HG03159 (cell line): ENCODE measurements around the gene SLC31A1.
"Not testable (repeated sequence)": the region's sequence is repeated elsewhere in the genome, so short reads cannot be mapped to it uniquely, and the experiment has no call there.

Experiments used
- ATAC-seq: cut with Tn5 transposase; IDR thresholded peaks from one replicate; pipeline ENCODE4 v1.9.1; 2021; ENCODE audit warnings: mild to moderate bottlenecking, moderate library complexity; ENCODE audit not compliant: unreplicated experiment

Gene SLC31A1

GRCh38 chr9:113258282-113258681, 36.9 kb downstream of the SLC31A1 start:
- ATAC-seq = no peak

- no peak for ATAC-seq
Observed at GRCh38 chr9:113261917-113262671, 40.8 kb downstream of the SLC31A1 start.

DNA sequence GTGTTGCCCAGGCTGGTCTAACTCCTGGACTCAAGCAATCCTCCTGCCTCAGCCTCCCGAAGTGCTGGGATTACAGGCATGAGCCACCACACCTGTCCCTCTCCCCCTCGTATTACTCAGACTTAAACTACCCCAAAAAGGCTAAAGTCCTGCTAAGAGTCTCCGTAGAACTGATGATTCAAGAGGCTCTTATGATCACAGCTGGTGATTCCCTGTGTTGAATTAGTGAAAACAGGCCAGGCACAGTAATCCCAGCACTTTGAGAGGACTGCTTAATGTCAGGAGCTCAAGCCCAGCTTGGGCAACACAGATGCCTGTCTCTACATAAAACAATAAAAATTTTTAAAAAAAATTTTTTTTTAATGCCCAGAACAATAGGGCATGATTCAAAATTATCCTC, 44.8 kb downstream of the SLC31A1 start:
- no peak for ATAC-seq

DNA sequence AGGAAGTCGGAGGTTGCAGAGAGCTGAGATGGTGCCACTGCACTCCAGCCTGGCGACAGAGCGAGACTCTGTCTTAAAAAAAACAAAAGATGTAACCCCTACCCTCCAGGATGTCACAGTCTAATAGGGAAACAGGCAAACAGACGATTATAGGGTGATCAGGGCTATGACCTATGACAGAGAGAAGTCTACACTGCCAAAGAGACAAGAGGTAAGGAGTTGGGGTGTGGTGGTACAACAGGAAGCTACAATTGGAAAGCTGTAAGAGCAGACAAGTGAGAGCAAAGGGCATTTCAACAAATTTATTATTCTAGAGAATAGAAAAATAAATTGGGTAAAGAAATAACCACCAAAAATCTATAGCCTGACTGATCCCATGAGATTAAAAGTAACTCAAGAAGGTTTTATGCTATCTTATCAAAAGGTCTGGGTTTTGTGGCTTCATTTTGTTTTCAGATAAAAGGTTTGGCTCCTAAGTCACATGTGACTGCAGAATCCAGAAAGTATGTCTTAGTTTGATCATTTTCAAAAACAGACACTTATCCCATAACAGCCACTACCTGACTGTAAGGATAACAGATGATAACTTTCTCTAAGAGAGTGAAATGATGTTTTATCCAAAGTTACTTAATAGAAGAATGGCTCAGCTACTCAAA, 46.7 kb downstream of the SLC31A1 start:
- ATAC-seq = no peak

GRCh38 chr9:113269355-113269754, 48.0 kb downstream of the SLC31A1 start:
- no peak for ATAC-seq

DNA sequence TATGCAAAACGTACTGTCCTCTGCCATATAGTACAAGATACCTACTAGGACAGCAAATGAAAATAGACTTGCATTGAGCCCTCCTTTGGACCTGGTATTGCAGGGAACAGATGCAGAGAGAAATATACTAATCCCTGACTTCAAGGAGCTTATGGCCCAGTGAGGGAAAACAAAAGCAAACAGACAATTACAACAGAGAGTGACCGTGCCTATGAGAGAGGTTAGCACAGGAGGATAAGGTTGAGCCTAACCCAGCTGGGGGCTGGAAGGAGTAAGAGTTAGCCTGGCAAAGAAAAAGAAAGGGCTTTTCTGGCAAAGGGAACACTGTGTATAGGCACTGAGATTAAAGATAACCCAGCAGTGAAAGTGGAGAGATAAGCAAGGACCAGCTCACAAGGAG, 48.5 kb downstream of the SLC31A1 start:
- no peak for ATAC-seq

DNA sequence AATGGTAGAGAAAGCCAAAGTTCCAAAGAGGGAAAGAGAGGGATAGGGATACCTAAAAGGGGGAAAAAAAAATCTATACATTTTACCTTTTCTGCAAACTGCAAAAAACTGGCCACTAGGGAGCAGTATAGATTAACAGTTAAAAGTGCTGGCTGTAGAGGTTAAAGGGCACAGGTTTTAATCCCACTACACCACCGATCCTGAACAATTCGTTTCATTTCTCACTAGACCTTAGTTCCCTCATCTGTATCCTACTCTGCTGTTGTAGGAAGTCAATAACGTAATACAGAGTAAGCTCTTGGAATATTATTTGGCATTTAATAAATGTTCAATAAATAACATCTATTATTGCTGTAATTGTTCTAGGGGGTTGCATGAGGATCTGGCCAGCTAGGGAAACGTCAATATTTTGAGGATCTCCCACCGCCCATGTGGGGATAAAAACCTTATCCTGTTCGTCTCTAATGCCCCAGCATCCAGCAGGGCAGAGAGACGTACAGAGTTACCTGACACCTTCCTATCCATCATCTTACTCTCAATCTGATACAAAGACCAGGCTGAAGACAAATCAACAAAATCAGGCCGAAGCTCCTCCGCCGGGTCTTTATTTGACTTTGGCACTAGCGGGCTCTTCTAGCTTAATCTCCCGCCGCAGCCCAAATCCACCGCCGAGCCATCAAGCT, 53.3 kb downstream of the SLC31A1 start:
- ATAC-seq = peak; percentile 7

DNA sequence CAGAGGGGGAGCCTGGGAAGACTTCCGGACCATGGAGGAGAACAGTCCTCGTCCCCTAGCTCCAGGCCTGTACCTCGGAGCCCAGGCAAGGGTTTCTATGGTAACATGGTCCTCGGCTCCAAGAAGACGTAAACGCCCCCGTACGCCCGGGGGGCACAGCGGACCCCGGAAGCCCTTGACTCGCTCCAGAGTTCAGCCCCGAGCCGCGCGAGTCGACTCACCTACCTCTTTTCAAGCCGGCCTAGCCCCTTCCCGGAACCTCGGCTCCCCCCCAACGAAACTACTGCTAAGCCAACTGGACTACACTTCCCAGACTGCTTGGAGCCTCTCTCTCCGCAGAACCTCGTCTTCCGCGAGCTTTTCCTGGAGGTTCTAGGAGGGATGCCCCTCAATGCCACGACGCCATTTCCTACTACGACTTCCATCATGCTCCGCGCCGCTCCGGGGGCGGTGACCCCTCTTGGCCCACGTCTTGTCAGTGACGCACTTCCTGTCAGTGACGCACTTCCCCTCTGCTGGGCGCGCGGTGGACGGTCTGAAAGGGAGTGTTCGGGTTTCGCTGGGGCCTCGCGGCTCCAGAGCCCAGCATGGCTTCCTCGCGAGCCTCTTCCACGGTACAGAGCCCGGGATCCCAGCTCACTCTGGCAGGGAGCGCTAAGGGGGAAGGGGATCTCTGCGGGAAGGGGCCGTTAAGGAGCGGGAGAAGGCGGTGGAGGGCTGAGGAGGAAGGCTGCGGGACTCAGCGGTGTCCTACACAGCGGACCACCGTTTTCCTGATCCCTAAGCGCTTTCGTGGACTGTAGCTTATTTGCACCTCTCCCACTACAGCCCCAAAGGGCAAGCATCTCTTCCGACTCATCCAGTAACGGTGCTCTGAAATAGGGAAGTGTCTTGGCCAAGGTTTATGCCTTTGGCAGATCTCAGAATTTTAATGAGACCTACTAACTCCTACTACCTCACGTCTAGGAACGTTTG, 54.1 kb downstream of the SLC31A1 start, which contains the start of the genes CDC26 and PRPF4:
Gene CDC26 (minus strand): TSS at position 416 of the 975 bp plus-strand sequence. CDS start 3,065 bp downstream, outside the sequence.
Gene PRPF4 (plus strand): TSS at position 502 of the 975 bp plus-strand sequence. CDS start 86 bp downstream, at position 588.
- peak; percentile 98 for ATAC-seq

GRCh38 chr9:113278840-113279239, 57.5 kb downstream of the SLC31A1 start:
- ATAC-seq = no peak

DNA sequence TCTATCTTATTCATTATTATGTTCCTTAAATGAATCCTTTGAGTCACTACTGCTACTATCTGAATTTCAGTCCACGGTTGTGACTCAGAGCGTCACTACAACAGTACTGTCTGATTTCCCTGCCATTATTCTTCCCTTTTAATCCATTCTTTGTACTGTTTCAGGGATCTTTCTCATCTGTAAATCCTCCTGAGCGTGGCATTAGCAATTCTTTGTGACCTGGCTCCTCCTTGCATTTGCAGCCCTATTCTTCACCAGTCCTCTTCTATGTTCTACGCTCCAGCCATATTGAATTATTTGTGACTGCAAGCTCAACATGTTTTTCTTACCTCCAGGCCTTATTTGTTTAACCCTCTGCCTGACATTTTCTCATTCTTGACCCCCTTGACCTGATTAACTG, 60.0 kb downstream of the SLC31A1 start:
- ATAC-seq = no peak

DNA sequence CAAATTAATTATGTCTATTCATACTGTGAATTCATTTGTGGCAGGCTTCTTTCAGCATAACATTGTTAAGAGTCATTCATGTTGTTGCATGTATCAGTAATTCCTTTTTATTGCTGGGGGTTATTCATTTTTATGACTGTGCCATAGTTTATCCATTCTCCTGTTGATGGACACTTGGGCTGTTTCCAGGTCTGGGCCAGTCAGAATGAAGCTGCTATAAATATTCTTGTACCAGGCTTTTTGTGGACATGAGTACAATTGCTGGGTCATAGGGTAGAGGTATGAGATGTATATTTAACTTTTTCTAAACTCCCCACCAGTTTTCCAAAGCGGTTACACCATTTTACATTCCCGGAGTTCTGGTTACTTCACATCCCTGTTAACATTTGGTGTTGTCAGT, 67.7 kb downstream of the SLC31A1 start:
- no peak for ATAC-seq

GRCh38 chr9:113290052-113290607, 68.8 kb downstream of the SLC31A1 start:
- no peak for ATAC-seq

DNA sequence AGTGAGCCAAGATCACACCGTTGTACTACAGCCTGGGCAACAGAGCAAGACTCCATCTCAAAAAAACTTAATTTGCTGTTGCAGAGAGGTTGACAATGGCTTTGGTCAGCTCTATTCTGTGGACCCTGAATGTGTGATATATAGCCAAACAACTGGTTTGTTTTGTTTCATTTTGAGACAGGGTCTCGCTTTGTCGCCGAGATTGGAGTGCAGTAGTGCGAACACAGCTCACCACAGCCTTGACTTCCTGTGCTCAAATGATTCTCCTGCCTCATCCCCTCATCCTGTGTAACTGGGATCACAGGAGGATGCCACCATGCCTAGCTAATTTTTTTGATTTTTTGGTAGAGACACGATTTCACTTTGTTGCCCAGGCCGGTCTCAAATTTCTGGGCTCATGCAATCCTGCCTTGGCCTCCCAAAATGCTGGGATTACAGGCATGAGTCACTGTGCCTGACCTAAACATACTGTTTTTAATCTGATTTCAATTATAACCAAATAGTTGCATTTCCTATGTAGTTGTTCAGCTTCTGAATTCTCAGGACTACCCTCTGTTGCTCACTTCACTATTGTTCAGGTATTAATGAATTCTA, 72.0 kb downstream of the SLC31A1 start:
- no peak for ATAC-seq

GRCh38 chr9:113296247-113296646, 74.9 kb downstream of the SLC31A1 start:
- ATAC-seq = not testable (repeated sequence)

- no peak for ATAC-seq
Observed at GRCh38 chr9:113296796-113297558, 75.6 kb downstream of the SLC31A1 start.

DNA sequence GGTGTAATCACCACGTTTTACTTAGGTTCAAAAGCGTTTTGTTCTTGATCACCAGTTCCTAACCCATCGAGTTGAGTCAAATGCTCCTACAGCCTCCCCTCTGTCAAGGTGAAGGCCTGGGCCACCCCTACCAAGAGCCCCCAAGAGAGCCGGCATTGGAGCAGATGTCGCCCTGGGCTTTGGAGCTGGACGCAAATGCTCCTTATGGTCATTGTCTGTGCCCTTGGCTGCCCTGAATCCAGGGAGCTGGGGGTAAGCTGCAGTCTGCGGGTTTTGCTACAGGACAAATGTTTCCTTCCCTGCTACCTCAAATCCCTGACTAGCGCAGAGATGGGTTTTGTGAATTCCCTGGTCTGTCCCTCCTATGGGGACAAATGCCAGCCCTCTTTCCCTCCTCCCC, 77.0 kb downstream of the SLC31A1 start:
- ATAC-seq = no peak

GRCh38 chr9:113298924-113299770, 77.8 kb downstream of the SLC31A1 start:
- no peak for ATAC-seq

DNA sequence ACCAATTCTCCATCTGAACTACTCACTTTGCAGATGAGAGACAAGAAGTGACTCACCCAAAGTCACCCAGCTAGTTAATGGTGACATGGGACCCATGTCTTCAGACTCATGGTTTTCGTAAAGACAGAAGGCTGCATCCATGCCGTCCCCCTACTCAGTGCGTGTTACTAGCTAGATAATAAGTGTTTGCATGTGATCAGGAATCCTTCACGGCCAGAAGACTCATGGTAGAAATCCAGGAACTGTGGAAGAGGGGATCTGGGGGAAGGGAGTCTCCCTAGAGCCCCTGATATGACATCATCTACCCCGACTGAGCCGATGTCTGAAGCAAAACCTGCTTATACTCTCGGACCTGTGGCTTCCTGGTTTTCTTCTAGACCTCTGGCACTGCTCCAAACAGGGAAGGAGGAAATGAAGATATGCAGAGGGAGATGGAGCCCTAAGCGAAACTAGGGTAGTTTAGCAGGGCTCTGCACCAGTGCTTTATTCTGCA, 78.5 kb downstream of the SLC31A1 start:
- no peak for ATAC-seq
